Measurements from ENCODE around the gene CACNA1H.

Gene CACNA1H

GRCh38 chr16:1153480-1154160 is 714 bp downstream of the CACNA1H start:
- DNase-seq (ENCODE audit: low read depth), result no peak
- no peak overlapping the region for H3K4me3 ChIP-seq (ENCODE audit: low read length)
- no peak for TF ChIP-seq CTCF (conservative IDR thresholded peaks at IDR 0.05; ENCODE audit: low read length)

- no peak for DNase-seq (ENCODE audit: low read depth)
- TF ChIP-seq CTCF (conservative IDR thresholded peaks at IDR 0.05; ENCODE audit: low read length), result no peak
- H3K4me3 ChIP-seq (ENCODE audit: low read length), result no peak overlapping the region
Measured at GRCh38 chr16:1154291-1154886, 1.5 kb downstream of the CACNA1H start.

- TF ChIP-seq CTCF (conservative IDR thresholded peaks at IDR 0.05; ENCODE audit: low read length), result no peak
Measured at GRCh38 chr16:1154887-1155331, 2.0 kb downstream of the CACNA1H start.

GRCh38 chr16:1155353-1156054 is 2.6 kb downstream of the CACNA1H start:
- H3K4me3 ChIP-seq (ENCODE audit: low read length), result no peak overlapping the region
- no peak for DNase-seq (ENCODE audit: low read depth)
- TF ChIP-seq CTCF (conservative IDR thresholded peaks at IDR 0.05; ENCODE audit: low read length), result no peak

More at GRCh38 chr16:1154887-1155331, 2.0 kb downstream of the CACNA1H start:
- DNase-seq (ENCODE audit: low read depth), result no peak
- no peak overlapping the region for H3K4me3 ChIP-seq (ENCODE audit: low read length)

- no peak for TF ChIP-seq CTCF (conservative IDR thresholded peaks at IDR 0.05; ENCODE audit: low read length)
- DNase-seq (ENCODE audit: low read depth), result no peak
- no peak overlapping the region for H3K4me3 ChIP-seq (ENCODE audit: low read length)
Measured at GRCh38 chr16:1156055-1156982, 3.4 kb downstream of the CACNA1H start.

GRCh38 chr16:1156983-1157638 is 4.2 kb downstream of the CACNA1H start:
- TF ChIP-seq CTCF (conservative IDR thresholded peaks at IDR 0.05; ENCODE audit: low read length), result no peak
- no peak overlapping the region for H3K4me3 ChIP-seq (ENCODE audit: low read length)
- DNase-seq (ENCODE audit: low read depth), result no peak

Measured in AG10803 (cell line).